SK-N-SH (cell line): ENCODE results near the gene SLC37A1. TPM values are rescaled to one million over a fixed set of nuclear protein-coding genes. Genes with fewer than 3 reads are reported as not detected.

Experiments used
- CTCF ChIA-PET: fragments of 300-600, 350-600 bp; formaldehyde crosslinking; extraction: SDS; loops from one replicate; lab custom pipeline; 2021; lab: Yijun Ruan, JAX
- POLR2A ChIA-PET: fragments of 350-600 bp; sonication (Branson Sonifier 250); formaldehyde crosslinking; extraction: SDS; loops from one replicate; lab custom pipeline; 2020; ENCODE audit warnings: antibody characterized with exemption, inconsistent platforms; lab: Yijun Ruan, JAX
- DNase-seq: peaks from one replicate; pipeline ENCODE4 v3.0.0; 2012
- H2AFZ ChIP-seq: fragments of 200-600 bp; sonication (generic); 2 replicates; pipeline ENCODE4 v1.8.1; 2016; ENCODE audit warnings: antibody characterized with exemption, mild to moderate bottlenecking, low read depth
- H3F3A ChIP-seq: fragments of 200-600 bp; sonication (generic); replicated peaks from 2 replicates; pipeline ENCODE3; 2016; ENCODE audit warnings: antibody characterized with exemption, mild to moderate bottlenecking; ENCODE audit not compliant: insufficient read depth
- H3K27ac ChIP-seq, 2 experiments: fragments of 200-500 bp in 1 of 2; fragments of 200-600 bp in 1 of 2; sonication (Bioruptor generic) in 1 of 2; sonication (generic), shearing (Covaris generic) in 1 of 2; 2 replicates each; pipeline versions ENCODE4 v1.5.1 to v1.6.1; 2014 to 2016; ENCODE audit warnings: low read depth in 2 of 2, inconsistent platforms in 1 of 2, low read length in 1 of 2, mild to moderate bottlenecking in 1 of 2, mixed read lengths in 1 of 2
- H3K27me3 ChIP-seq: fragments of 200-600 bp; sonication (generic), shearing (Covaris generic); 2 replicates; pipeline ENCODE4 v1.6.1; 2016; ENCODE audit warnings: mixed run types; ENCODE audit not compliant: insufficient read depth
- H3K36me3 ChIP-seq, 2 experiments: fragments of 200-500 bp in 1 of 2; fragments of 200-600 bp in 1 of 2; sonication (Bioruptor generic) in 1 of 2; sonication (generic) in 1 of 2; replicated peaks in 1 of 2; 2 replicates each; pipeline versions ENCODE3 to v1.5.1; 2014 to 2016; ENCODE audit warnings: low read length in 1 of 2, mild to moderate bottlenecking in 1 of 2; ENCODE audit not compliant: insufficient read depth in 2 of 2, control insufficient read depth in 1 of 2
- H3K4me1 ChIP-seq, 2 experiments: fragments of 200-500 bp in 1 of 2; fragments of 200-600 bp in 1 of 2; sonication (Bioruptor generic) in 1 of 2; sonication (generic), shearing (Covaris generic) in 1 of 2; 2 replicates each; pipeline versions ENCODE4 v1.5.1 to v1.6.1; 2014 to 2016; ENCODE audit warnings: low read depth in 1 of 2, low read length in 1 of 2, mixed run types in 1 of 2; ENCODE audit not compliant: insufficient read depth in 2 of 2, control insufficient read depth in 1 of 2
- H3K4me2 ChIP-seq: fragments of 200-600 bp; sonication (generic), shearing (Covaris generic); 2 replicates; pipeline ENCODE4 v1.6.1; 2017; ENCODE audit warnings: mixed run types
- H3K4me3 ChIP-seq, 2 experiments: fragments of 200-500 bp in 1 of 2; fragments of 200-600 bp in 1 of 2; sonication (Bioruptor generic) in 1 of 2; sonication (generic), shearing (Covaris generic) in 1 of 2; 2 replicates each; pipeline versions ENCODE4 v1.5.1 to v1.8.1; 2014 to 2016; ENCODE audit warnings: low read depth in 2 of 2, inconsistent platforms in 1 of 2, low read length in 1 of 2, mild to moderate bottlenecking in 1 of 2, mixed read lengths in 1 of 2, moderate library complexity in 1 of 2
- H3K79me2 ChIP-seq: fragments of 200-600 bp; sonication (generic); 2 replicates; pipeline ENCODE4 v1.8.1; 2017; ENCODE audit warnings: mild to moderate bottlenecking; ENCODE audit not compliant: insufficient read depth
- H3K9ac ChIP-seq: fragments of 200-600 bp; sonication (generic); 2 replicates; pipeline ENCODE4 v1.6.1; 2017; ENCODE audit warnings: mixed run types
- H3K9me2 ChIP-seq: fragments of 200-600 bp; sonication (generic); 2 replicates; pipeline ENCODE4 v1.6.1; 2017; ENCODE audit warnings: mixed run types
- H3K9me3 ChIP-seq: fragments of 200-600 bp; sonication (generic); 2 replicates; pipeline ENCODE4 v1.6.1; 2017; ENCODE audit warnings: mixed run types, mild to moderate bottlenecking, moderate library complexity
- H4K20me1 ChIP-seq: fragments of 200-600 bp; sonication (generic); 2 replicates; pipeline ENCODE4 v1.6.1; 2017; ENCODE audit warnings: mild to moderate bottlenecking, mixed run types; ENCODE audit not compliant: insufficient read depth
- CHD2 ChIP-seq: fragments of 150-350 bp; IDR thresholded peaks from 2 replicates; pipeline ENCODE4 v1.6.1; 2018; ENCODE audit warnings: low read length; ENCODE audit not compliant: partially characterized antibody
- ELF1 ChIP-seq: IDR thresholded peaks from 2 replicates; pipeline ENCODE4 v1.4.0; 2012
- EP300 ChIP-seq, 2 experiments: IDR thresholded peaks; 2 replicates each; pipeline versions ENCODE4 v1.4.0 to v1.6.1; 2012; ENCODE audit warnings: borderline replicate concordance in 1 of 2, low read depth in 1 of 2, low read length in 1 of 2
- FOSL2 ChIP-seq: IDR thresholded peaks from 2 replicates; pipeline ENCODE4 v1.4.0; 2012; ENCODE audit warnings: low read depth, mild to moderate bottlenecking, moderate library complexity, borderline replicate concordance
- FOXM1 ChIP-seq: IDR thresholded peaks from 2 replicates; pipeline ENCODE4 v1.4.0; 2012; ENCODE audit warnings: low read depth, mild to moderate bottlenecking
- GATA2 ChIP-seq: sonication (generic); formaldehyde crosslinking; IDR thresholded peaks from 2 replicates; pipeline ENCODE4 v1.5.0; 2020; ENCODE audit warnings: mild to moderate bottlenecking, missing genetic modification reagents
- JUND ChIP-seq: IDR thresholded peaks from 2 replicates; pipeline ENCODE4 v1.4.0; 2012
- MEF2A ChIP-seq: IDR thresholded peaks from 2 replicates; pipeline ENCODE4 v1.4.0; 2012; ENCODE audit warnings: low read depth, borderline replicate concordance
- NFIC ChIP-seq: IDR thresholded peaks from 2 replicates; pipeline ENCODE4 v1.4.0; 2012; ENCODE audit warnings: borderline replicate concordance
- NRF1 ChIP-seq: IDR thresholded peaks from 2 replicates; pipeline ENCODE4 v1.6.1; 2012; ENCODE audit warnings: low read depth, mild to moderate bottlenecking, low read length
- POLR2AphosphoS5 ChIP-seq: IDR thresholded peaks from 2 replicates; pipeline ENCODE4 v1.6.1; 2012; ENCODE audit warnings: low read depth, low read length
- RAD21 ChIP-seq: IDR thresholded peaks from 2 replicates; pipeline ENCODE4 v1.6.1; 2012; ENCODE audit warnings: mild to moderate bottlenecking, low read length
- RFX5 ChIP-seq: IDR thresholded peaks from 2 replicates; pipeline ENCODE4 v1.6.1; 2012; ENCODE audit warnings: mild to moderate bottlenecking, improper control_type of control experiment, low read length
- TAF1 ChIP-seq: IDR thresholded peaks from 2 replicates; pipeline ENCODE4 v1.6.1; 2012; ENCODE audit warnings: low read depth, mild to moderate bottlenecking, low read length, moderate library complexity, borderline replicate concordance
- TEAD4 ChIP-seq: IDR thresholded peaks from 2 replicates; pipeline ENCODE4 v1.4.0; 2012; ENCODE audit warnings: mild to moderate bottlenecking, borderline replicate concordance; ENCODE audit not compliant: insufficient read depth
- WGBS: methylation state at CpG from one replicate; pipeline ENCODE4 v1.1.6; 2017; ENCODE audit warnings: low lambda C conversion rate; 5-methylcytosine and 5-hydroxymethylcytosine counted together
- polyA plus RNA-seq, 3 experiments: library from polyadenylated mRNA; depleted of rRNA; stranded (reverse); fragments of >200 nt; gene quantifications; 2 replicates each; pipeline ENCODE4 v1.2.3, GENCODE V29; 2012
- TF ChIP-seq, protein P1 (sequence below): fragments of 150-350 bp; IDR thresholded peaks from 2 replicates; pipeline ENCODE4 v1.6.1; 2017; ENCODE audit warnings: antibody characterized with exemption, low read length, low read depth, borderline replicate concordance
- TF ChIP-seq, protein P2 (sequence below): IDR thresholded peaks from 2 replicates; pipeline ENCODE4 v1.6.1; 2012; ENCODE audit warnings: mild to moderate bottlenecking, low read depth, low read length, moderate library complexity

SLC37A1 gene
- polyA plus RNA-seq, 1 of the 3 experiments (the other 2 are of a cell fraction), result 2.8 TPM

DNA sequence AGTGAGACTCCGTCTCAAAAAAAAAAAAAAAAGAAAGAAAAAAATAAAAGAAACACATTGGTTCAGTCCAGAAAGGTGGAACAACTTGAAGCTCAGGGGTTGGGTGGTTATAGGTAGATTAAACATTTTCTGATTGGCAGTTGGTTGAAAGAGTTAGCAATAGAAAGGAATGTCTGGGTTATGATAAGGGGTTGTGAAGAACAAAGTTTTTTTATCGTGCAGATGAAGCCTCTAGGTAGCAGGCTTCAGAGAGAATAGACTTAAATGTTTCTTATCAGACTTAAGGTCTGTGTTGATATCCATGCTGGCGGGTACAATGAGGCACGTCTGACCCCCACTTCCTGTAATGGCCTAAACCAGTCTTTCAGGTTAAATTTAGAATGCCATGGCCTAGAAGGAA is 94.8 kb downstream of the SLC37A1 start:
- POLR2A ChIA-PET, result no interaction called here
- DNase-seq, result no peak
- Histone ChIP-seq H3F3A (no peaks in the 10 kb centered on the region), H2AFZ (no peak overlapping the region), H3K9ac (no peak overlapping the region), H3K79me2 (no peaks in the 10 kb centered on the region), H3K9me3 (no peaks in the 10 kb centered on the region), H3K36me3 (no peaks in the 10 kb centered on the region), H3K4me2 (no peak overlapping the region), H3K27me3 (no peaks in the 10 kb centered on the region), H3K9me2 (no peaks in the 10 kb centered on the region), H3K4me3 (no peak overlapping the region), H3K27ac (no peak overlapping the region), H3K4me1 (no peaks in the 10 kb centered on the region), H4K20me1 (no peaks in the 10 kb centered on the region)
- CTCF ChIA-PET, result interaction anchor here (1.0 to 3.2 kb wide), 2 partner anchors 15 to 99 kb away, joined by 3 to 13 read pairs; no protein-coding TSS in a partner anchor
- TF ChIP-seq RAD21 (no peak), FOSL2 (no peak), JUND (no peak), POLR2AphosphoS5 (no peak), TAF1 (no peak), MEF2A (no peak), TEAD4 (no peak), GATA2 (CRISPR knock-in tag) (no peak), NFIC (no peak)
- TF ChIP-seq, protein P1, sequence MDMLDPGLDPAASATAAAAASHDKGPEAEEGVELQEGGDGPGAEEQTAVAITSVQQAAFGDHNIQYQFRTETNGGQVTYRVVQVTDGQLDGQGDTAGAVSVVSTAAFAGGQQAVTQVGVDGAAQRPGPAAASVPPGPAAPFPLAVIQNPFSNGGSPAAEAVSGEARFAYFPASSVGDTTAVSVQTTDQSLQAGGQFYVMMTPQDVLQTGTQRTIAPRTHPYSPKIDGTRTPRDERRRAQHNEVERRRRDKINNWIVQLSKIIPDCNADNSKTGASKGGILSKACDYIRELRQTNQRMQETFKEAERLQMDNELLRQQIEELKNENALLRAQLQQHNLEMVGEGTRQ, result no peak
- 41% methylated on average over 4 of the region's 4 CpGs for WGBS

- TF ChIP-seq POLR2AphosphoS5, result no peak
- Histone ChIP-seq H4K20me1 (no peaks in the 10 kb centered on the region), H2AFZ (no peak overlapping the region), H3K36me3 (no peaks in the 10 kb centered on the region), H3K9ac (no peak overlapping the region), H3K4me2 (no peak overlapping the region), H3K9me3 (no peaks in the 10 kb centered on the region), H3K9me2 (no peaks in the 10 kb centered on the region), H3F3A (no peaks in the 10 kb centered on the region), H3K4me1 (peaks cover 0 to 2% of the 10 kb centered on the region in 2 experiments; a peak in 1 of 4 replicates), H3K27ac (no peak overlapping the region), H3K4me3 (no peak overlapping the region), H3K79me2 (no peaks in the 10 kb centered on the region), H3K27me3 (no peaks in the 10 kb centered on the region)
- ChIA-PET POLR2A (no interaction called here), CTCF (interaction anchor here (0.9 kb wide), 1 partner anchor 17 kb away, joined by 3 read pairs; no protein-coding TSS in a partner anchor)
- 33% methylated on average over 1 of the region's 2 CpGs for WGBS
- DNase-seq, result no peak
These were observed 96.2 kb downstream of the SLC37A1 start for GRCh38 chr21:42609811-42610210.

DNA sequence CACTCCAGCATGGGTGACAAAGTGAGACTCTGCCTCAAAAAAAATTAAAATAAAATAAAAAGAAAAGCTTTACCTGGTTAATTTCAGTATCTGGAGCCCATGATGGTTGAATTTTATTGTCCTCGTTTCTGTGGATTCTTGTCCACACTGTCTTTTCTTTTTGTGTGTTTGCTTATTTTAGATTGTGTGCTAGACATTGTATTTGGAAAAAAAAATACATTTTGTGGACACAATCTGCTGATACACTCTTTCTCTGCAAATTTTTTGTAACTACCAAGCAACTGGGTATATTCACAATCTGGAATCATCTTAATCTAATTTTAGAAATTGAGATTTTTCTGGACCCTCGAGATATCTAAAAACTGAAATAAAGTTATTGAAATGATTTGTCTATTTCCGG is 98.2 kb downstream of the SLC37A1 start:
- Histone ChIP-seq H3K79me2 (no peaks in the 10 kb centered on the region), H3K27ac (no peak overlapping the region), H3F3A (no peaks in the 10 kb centered on the region), H3K9me3 (no peaks in the 10 kb centered on the region), H3K36me3 (no peaks in the 10 kb centered on the region), H4K20me1 (no peaks in the 10 kb centered on the region), H2AFZ (no peak overlapping the region), H3K9me2 (no peaks in the 10 kb centered on the region), H3K27me3 (no peaks in the 10 kb centered on the region), H3K4me3 (no peak overlapping the region), H3K9ac (no peak overlapping the region), H3K4me1 (peaks cover 0 to 6% of the 10 kb centered on the region in 2 experiments; a peak in 1 of 4 replicates), H3K4me2 (no peak overlapping the region)
- CTCF ChIA-PET, result interaction anchor here (1.4 kb wide), 1 partner anchor 30 kb away, joined by 4 read pairs; no protein-coding TSS in a partner anchor
- no peak for DNase-seq
- WGBS, result 29% methylated on average over 3 of the region's 3 CpGs
- POLR2A ChIA-PET, result no interaction called here
- no peak for TF ChIP-seq EP300 (IDR thresholded peaks at IDR 0.05; ENCODE audit: borderline replicate concordance in 1 of 2, low read depth in 1 of 2, low read length in 1 of 2)
- no peak for TF ChIP-seq MEF2A
- no peak for TF ChIP-seq RFX5
- no peak for TF ChIP-seq CHD2
- TF ChIP-seq, protein P2, sequence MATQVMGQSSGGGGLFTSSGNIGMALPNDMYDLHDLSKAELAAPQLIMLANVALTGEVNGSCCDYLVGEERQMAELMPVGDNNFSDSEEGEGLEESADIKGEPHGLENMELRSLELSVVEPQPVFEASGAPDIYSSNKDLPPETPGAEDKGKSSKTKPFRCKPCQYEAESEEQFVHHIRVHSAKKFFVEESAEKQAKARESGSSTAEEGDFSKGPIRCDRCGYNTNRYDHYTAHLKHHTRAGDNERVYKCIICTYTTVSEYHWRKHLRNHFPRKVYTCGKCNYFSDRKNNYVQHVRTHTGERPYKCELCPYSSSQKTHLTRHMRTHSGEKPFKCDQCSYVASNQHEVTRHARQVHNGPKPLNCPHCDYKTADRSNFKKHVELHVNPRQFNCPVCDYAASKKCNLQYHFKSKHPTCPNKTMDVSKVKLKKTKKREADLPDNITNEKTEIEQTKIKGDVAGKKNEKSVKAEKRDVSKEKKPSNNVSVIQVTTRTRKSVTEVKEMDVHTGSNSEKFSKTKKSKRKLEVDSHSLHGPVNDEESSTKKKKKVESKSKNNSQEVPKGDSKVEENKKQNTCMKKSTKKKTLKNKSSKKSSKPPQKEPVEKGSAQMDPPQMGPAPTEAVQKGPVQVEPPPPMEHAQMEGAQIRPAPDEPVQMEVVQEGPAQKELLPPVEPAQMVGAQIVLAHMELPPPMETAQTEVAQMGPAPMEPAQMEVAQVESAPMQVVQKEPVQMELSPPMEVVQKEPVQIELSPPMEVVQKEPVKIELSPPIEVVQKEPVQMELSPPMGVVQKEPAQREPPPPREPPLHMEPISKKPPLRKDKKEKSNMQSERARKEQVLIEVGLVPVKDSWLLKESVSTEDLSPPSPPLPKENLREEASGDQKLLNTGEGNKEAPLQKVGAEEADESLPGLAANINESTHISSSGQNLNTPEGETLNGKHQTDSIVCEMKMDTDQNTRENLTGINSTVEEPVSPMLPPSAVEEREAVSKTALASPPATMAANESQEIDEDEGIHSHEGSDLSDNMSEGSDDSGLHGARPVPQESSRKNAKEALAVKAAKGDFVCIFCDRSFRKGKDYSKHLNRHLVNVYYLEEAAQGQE, result no peak
- no peak for TF ChIP-seq ELF1
- TF ChIP-seq NRF1, result no peak
- TF ChIP-seq FOXM1, result no peak
- no peak for TF ChIP-seq FOSL2
- no peak for TF ChIP-seq TAF1
- TF ChIP-seq RAD21, result no peak
